Activated T-cell treated with anti-CD3 and anti-CD28 coated beads, Interleukin-2, amount 50 U/mL, for 72 hours (primary cell): ENCODE data around the gene DDX1. TPM values are rescaled to one million over a fixed set of nuclear protein-coding genes. Genes with fewer than 3 reads are reported as not detected.

ENCODE experiments used
- ATAC-seq, 2 donors: fragments of 150-1000 bp; cut with Tn5 transposase; replicated peaks in 1 of 2; 2 replicates each; pipeline ENCODE4 v1.10.0; 2021; ENCODE audit warnings: moderate library complexity in 2 of 2, mild to moderate bottlenecking in 1 of 2
- DNase-seq, 2 donors: peaks; one replicate each; pipeline ENCODE4 v3.0.0; 2021 to 2022; ENCODE audit warnings: mixed read lengths in 1 of 2
- H3K27ac Mint-ChIP-seq: one replicate; pipeline ENCODE4 v1.8.0; 2022; ENCODE audit warnings: mild to moderate bottlenecking, moderate library complexity, mixed read lengths
- H3K27me3 Mint-ChIP-seq: one replicate; pipeline ENCODE4 v1.8.0; 2022; ENCODE audit warnings: low read depth, mixed read lengths
- H3K36me3 Mint-ChIP-seq, 2 donors: one replicate each; pipeline ENCODE4 v1.8.0; 2022; ENCODE audit warnings: mixed read lengths in 2 of 2, mild to moderate bottlenecking in 1 of 2; ENCODE audit not compliant: insufficient read depth in 2 of 2
- H3K4me1 Mint-ChIP-seq: one replicate; pipeline ENCODE4 v1.8.0; 2022; ENCODE audit warnings: low read depth, mixed read lengths
- H3K4me3 Mint-ChIP-seq, 2 donors: one replicate each; pipeline ENCODE4 v1.8.0; 2022; ENCODE audit warnings: mild to moderate bottlenecking in 2 of 2, mixed read lengths in 2 of 2, moderate library complexity in 2 of 2
- H3K9me3 Mint-ChIP-seq, 2 donors: one replicate each; pipeline ENCODE4 v1.8.0; 2022; ENCODE audit warnings: mixed read lengths in 2 of 2
- total RNA-seq, 2 donors: library from RNA; stranded (reverse); gene quantifications; one replicate each; pipeline ENCODE4 v1.2.3, GENCODE V29; 2022

DDX1 gene
- total RNA-seq, 2 donors from 2014 or later: 55.8 to 56.0 TPM

DNA sequence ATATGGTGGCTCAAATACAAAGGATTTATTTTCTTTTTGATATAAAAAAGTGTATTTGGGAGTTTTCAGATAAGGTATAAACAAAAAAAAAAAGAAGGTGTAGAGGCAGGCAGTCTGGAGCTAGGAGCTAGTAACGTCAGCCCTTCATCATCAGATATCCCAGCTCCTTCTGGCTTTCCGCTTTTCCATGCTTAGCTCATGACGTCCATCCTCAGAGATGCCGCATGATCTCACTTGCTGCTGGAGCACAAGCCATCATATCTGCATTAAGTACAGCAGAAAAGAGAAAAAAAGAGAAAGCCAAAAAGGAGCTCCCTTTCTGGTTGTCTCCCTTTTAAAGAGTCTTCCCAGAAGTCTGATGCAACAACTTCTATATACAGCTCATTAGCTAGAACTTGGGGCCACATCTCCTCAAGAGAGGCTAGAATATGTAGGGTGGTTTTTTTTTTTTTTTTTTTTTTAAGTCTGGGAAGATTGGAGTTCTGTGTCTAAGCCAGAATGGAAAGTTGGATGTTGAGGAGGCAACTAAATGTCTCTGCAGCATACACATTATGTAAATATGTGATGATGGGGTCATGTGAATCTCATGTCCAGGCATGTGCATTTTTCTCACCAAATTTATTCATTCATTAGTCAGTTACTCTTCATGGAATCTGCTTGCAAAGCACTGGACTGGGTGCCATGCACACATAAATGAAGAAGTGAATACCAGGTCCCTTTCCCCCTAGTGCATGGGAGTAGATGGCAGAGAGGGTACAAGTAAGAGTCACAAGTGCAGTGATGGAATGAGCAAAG, 52.3 kb downstream of the DDX1 start:
- Mint-ChIP-seq H3K27ac (no peak overlapping the region), H3K27me3 (no peaks in the 10 kb centered on the region), H3K4me1 (peaks cover 7% of the 10 kb centered on the region), H3K36me3 (peaks cover 10 to 18% of the 10 kb centered on the region in 2 donors), H3K4me3 (no peak overlapping the region), H3K9me3 (peaks cover 5 to 7% of the 10 kb centered on the region in 2 donors)
- ATAC-seq (no peak), DNase-seq (no peak)

- Mint-ChIP-seq H3K27me3 (no peaks in the 10 kb centered on the region), H3K4me1 (peaks cover 7% of the 10 kb centered on the region), H3K4me3 (no peak overlapping the region), H3K9me3 (peaks cover 5 to 7% of the 10 kb centered on the region in 2 donors), H3K36me3 (peaks cover 10 to 11% of the 10 kb centered on the region in 2 donors), H3K27ac (no peak overlapping the region)
- no peak for ATAC-seq
- no peak for DNase-seq
Observed at GRCh38 chr2:15645300-15645699, 53.6 kb downstream of the DDX1 start.

DNA sequence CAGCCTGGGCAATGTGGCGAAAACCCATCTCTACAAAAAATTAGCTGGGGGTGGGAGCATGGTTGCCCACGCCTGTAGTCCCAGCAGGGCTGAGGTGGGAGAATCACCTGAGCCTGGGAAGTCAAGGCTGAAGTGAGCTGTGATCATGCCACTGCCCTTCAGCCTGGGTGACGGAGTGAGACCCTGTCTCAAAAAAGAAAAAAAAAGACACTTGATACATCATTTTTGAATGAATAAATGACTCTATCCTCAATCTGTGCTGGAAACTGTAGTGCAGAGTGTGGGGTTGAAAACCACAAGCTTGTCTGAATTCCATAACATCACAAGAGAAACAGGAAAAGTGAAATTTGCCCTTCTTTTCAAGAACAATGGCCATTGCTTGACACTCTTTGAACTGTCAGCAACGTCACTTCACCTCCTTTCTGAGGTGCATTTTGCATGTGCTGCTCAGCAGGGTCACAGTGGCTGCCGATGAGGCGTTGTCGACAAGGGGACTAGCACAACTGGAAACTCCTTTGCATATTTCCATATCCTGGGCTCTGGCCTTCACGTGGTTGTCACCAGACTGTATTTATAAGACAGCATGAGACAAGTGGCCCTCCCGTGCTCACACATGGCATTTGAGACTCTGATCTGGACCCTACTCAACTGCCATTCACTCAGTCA, 54.2 kb downstream of the DDX1 start:
- no peak overlapping the region for H3K27ac Mint-ChIP-seq
- H3K4me1 Mint-ChIP-seq: peaks cover 7% of the 10 kb centered on the region
- peaks cover 6 to 7% of the 10 kb centered on the region in 2 donors for H3K36me3 Mint-ChIP-seq
- H3K9me3 Mint-ChIP-seq: peaks cover 5 to 6% of the 10 kb centered on the region in 2 donors
- H3K27me3 Mint-ChIP-seq: no peaks in the 10 kb centered on the region
- DNase-seq: no peak
- no peak for ATAC-seq
- no peak overlapping the region for H3K4me3 Mint-ChIP-seq

DNA sequence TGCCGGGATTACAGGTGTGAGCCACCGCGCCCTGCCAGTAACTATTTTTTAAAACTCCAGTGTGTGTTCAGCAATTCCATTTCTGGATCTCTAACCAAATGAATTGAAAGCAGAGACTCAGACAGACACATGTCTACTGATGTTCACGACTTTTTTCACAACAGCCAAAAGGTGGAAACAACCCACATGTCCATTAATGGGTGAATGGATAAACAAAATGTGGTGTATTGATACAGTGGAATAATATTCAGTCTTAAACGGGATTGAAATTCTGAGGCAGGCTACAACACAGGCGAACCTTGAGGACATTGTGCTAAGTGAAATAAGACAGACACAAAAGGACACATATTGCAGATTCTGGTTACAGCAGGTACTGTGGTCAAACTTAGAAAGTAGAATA, 55.0 kb downstream of the DDX1 start:
- Mint-ChIP-seq H3K27me3 (no peaks in the 10 kb centered on the region), H3K9me3 (no peaks in the 10 kb centered on the region), H3K4me3 (no peak overlapping the region), H3K36me3 (no peaks in the 10 kb centered on the region), H3K4me1 (peaks cover 7% of the 10 kb centered on the region), H3K27ac (no peak overlapping the region)
- ATAC-seq: no peak
- no peak for DNase-seq

GRCh38 chr2:15647622-15648590, 56.2 kb downstream of the DDX1 start:
- DNase-seq: no peak
- Mint-ChIP-seq H3K9me3 (no peaks in the 10 kb centered on the region), H3K27ac (no peak overlapping the region), H3K36me3 (no peaks in the 10 kb centered on the region), H3K27me3 (no peaks in the 10 kb centered on the region), H3K4me3 (no peak overlapping the region), H3K4me1 (peaks cover 7% of the 10 kb centered on the region)
- no peak for ATAC-seq

DNA sequence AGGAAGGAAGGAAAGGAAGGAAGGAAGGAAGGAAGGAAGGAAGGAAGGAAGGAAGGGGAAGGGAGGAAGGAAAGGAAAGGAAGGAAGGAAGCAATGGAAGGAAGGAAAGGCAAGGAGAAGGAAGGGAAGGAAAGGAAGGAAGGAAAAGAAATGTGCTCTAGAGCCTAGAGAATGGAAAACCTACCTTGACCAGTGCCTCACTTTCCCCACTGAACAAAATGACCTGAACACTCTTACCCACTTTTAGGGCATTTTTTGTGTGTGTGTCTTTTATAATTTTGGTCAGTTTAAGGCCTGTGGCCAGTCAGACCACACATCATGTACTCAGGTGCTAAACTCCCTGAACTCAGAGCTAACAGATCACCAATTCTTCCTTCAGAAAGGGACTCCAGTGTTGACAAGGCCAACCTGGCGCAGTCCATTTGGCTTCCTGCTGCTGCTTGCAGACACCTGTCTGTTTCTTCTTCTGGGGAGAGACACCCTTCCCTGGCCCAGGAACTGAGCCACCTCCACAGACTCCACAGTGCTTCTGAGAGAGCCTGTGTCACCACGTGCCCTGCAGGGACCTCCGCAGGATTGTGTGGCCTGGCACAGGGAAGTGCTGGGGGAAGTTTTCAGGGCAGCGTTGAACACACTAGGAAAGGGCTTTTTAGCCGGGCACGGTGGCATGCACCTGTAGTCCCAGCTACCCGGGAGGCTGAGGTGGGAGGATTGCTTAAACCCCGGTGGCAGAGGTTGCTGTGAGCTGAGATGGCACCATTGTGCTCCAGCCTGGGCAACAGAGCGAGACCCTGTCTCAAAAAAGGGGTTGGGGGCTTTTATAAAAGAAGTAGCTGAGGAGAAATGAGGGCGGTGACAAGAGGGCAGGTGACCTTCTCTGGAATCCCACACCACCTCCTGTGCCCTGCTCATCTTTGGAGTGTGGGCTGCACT, 57.2 kb downstream of the DDX1 start:
- no peak for ATAC-seq

GRCh38 chr2:15649561-15650255, 58.0 kb downstream of the DDX1 start:
- Mint-ChIP-seq H3K36me3 (no peaks in the 10 kb centered on the region), H3K4me1 (no peaks in the 10 kb centered on the region), H3K4me3 (no peak overlapping the region), H3K27ac (no peak overlapping the region), H3K27me3 (no peaks in the 10 kb centered on the region), H3K9me3 (no peaks in the 10 kb centered on the region)
- ATAC-seq (no peak), DNase-seq (no peak)

More for the DNA sequence above, 57.2 kb downstream of the DDX1 start:
- H3K4me3 Mint-ChIP-seq: no peak overlapping the region
- H3K9me3 Mint-ChIP-seq: no peaks in the 10 kb centered on the region
- no peak overlapping the region for H3K27ac Mint-ChIP-seq
- no peaks in the 10 kb centered on the region for H3K36me3 Mint-ChIP-seq
- no peak for DNase-seq
- no peaks in the 10 kb centered on the region for H3K27me3 Mint-ChIP-seq
- peaks cover 5% of the 10 kb centered on the region for H3K4me1 Mint-ChIP-seq

DNA sequence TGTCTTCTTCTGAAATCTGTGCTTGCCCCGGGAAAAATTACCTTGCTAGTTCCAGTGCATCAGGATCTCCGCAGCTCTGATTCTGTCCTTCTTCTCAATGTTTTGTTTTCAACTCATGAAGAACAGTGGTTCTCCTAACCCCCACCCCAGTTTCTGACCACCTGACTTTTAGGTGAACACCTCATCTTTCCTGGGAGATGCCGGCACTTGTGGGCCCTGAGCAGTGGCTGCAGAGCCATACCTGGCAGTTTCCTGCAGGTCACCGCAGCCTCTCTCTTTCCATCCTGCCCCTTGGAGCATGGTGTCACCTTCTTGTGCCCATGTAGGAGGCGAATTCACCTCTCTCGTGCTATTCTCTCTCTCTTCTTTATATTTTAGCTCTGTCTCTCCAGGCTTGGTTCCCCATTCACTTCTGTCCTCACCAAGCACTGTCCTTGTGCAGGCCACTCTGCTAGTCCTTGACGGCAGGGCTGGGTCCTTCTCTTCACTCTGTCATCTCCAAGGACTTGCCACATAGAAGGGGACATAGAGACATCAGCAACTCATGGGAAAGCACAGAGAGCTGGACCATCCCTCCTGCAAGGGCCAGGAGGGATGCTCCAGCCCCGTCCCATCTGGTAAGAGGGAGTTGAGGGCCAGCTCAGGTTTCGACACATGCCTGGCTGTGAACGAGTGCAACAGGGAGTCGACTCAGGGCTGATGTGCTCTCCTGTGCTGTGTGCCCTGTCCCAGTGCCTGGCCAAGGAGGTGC, 59.1 kb downstream of the DDX1 start:
- no peaks in the 10 kb centered on the region for H3K36me3 Mint-ChIP-seq
- no peaks in the 10 kb centered on the region for H3K9me3 Mint-ChIP-seq
- DNase-seq: no peak
- no peaks in the 10 kb centered on the region for H3K27me3 Mint-ChIP-seq
- no peaks in the 10 kb centered on the region for H3K4me1 Mint-ChIP-seq
- ATAC-seq: no peak
- H3K4me3 Mint-ChIP-seq: no peak overlapping the region
- H3K27ac Mint-ChIP-seq: no peak overlapping the region

- Mint-ChIP-seq H3K27me3 (no peaks in the 10 kb centered on the region), H3K4me1 (no peaks in the 10 kb centered on the region), H3K4me3 (no peak overlapping the region), H3K27ac (no peak overlapping the region), H3K36me3 (no peaks in the 10 kb centered on the region), H3K9me3 (no peaks in the 10 kb centered on the region)
- no peak for DNase-seq
- ATAC-seq: no peak
Observed at GRCh38 chr2:15651367-15651727, 59.7 kb downstream of the DDX1 start.

GRCh38 chr2:15652252-15652651, 60.6 kb downstream of the DDX1 start:
- Mint-ChIP-seq H3K36me3 (no peaks in the 10 kb centered on the region), H3K9me3 (no peaks in the 10 kb centered on the region), H3K27me3 (no peaks in the 10 kb centered on the region), H3K4me1 (no peaks in the 10 kb centered on the region), H3K27ac (no peak overlapping the region), H3K4me3 (no peak overlapping the region)
- no peak for DNase-seq
- no peak for ATAC-seq

DNA sequence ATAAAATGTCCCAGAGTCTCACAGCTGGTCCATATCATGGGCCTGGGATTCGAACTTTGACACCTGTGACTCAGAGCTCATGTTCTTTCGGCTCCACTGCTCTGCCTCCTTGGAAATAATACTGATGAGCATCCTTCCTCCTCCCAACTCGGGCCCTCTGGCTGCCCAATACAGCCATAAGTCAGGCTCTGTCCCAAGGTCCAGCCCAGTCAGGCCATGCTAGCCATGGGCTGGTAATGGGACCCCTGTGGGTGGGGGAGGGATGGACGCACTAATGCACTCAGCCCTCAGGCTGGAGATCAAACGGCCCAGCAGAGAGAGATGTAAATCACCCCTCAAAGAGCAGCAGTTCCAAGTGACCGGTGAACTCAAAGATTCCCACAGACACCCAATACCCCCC, 61.1 kb downstream of the DDX1 start:
- Mint-ChIP-seq H3K4me3 (no peak overlapping the region), H3K27me3 (no peaks in the 10 kb centered on the region), H3K4me1 (no peaks in the 10 kb centered on the region), H3K9me3 (no peaks in the 10 kb centered on the region), H3K36me3 (no peaks in the 10 kb centered on the region), H3K27ac (no peak overlapping the region)
- ATAC-seq: no peak
- DNase-seq: no peak
